Pancreas (tissue), 10 donors: Measurements from ENCODE around the gene NEGR1. TPM values are rescaled to one million over a fixed set of nuclear protein-coding genes. Genes with fewer than 3 reads are reported as not detected.
A peak's percentile ranks its signal among the peaks of the same experiment; 100 is the strongest.

Experiments used
- ATAC-seq, 4 donors: fragments of 200-7000 bp; cut with Tn5 transposase; one replicate each; pipeline versions ENCODE4 v1.8.0 to v1.9.1; 2020; ENCODE audit warnings: mild to moderate bottlenecking in 4 of 4, moderate library complexity in 4 of 4
- DNase-seq, 6 donors: peaks; one replicate each; pipeline ENCODE4 v3.0.0-alpha.2; 2020
- FAIRE-seq: peaks from 2 replicates; lab custom pipeline; 2012; peaks lifted over from hg19 to GRCh38; lab: Jason Lieb, UNC
- H3K27ac ChIP-seq, 4 donors: fragments of 200-600 bp; sonication (generic); 1 replicate in 3 of 4; 2 replicates in 1 of 4; pipeline versions ENCODE4 v1.5.0 to v1.8.0; 2020
- H3K27me3 ChIP-seq, 4 donors: fragments of 200-600 bp; one replicate each; pipeline ENCODE4 v1.8.0; 2021
- H3K36me3 ChIP-seq, 3 donors: fragments of 200-600 bp; sonication (generic) in 1 of 3; one replicate each; pipeline versions ENCODE4 v1.5.0 to v1.8.0; 2020 to 2021
- H3K4me1 ChIP-seq, 3 donors: fragments of 200-600 bp; one replicate each; pipeline ENCODE4 v1.8.0; 2021
- H3K4me3 ChIP-seq, 4 donors: fragments of 200-600 bp; sonication (generic) in 2 of 4; one replicate each; pipeline versions ENCODE4 v1.5.0 to v1.8.0; 2020 to 2021
- H3K9me3 ChIP-seq, 4 donors: fragments of 200-600 bp; one replicate each; pipeline ENCODE4 v1.8.0; 2021
- CTCF ChIP-seq, 4 donors: fragments of 200-600 bp; sonication (generic) in 3 of 4; IDR thresholded peaks; one replicate each; pipeline versions ENCODE4 v1.5.0 to v1.8.0; 2021; ENCODE audit warnings: antibody characterized with exemption in 4 of 4
- WGBS, 2 donors: extraction: QIAGEN DNeasy Blood & Tissue Kit; methylation state at CpG; one replicate each; pipeline ENCODE4 v1.1.7; 2013; 5-methylcytosine and 5-hydroxymethylcytosine counted together
- intact Hi-C, 3 donors: fragments of 100-400 bp; cut with DNase I; formaldehyde crosslinking; loops; one replicate each; pipeline versions ENCODE4 v1.11.1 to v1.14.2; 2022
- polyA plus RNA-seq, 2 donors: library from polyadenylated mRNA; stranded (reverse); fragments of 200-250 nt; gene quantifications; one replicate each; pipeline ENCODE4 v1.2.3, GENCODE V29; 2013
- total RNA-seq, 6 donors: library from RNA; stranded (reverse); fragmentation: NEBNext Ultra II Directional in 4 of 6; extraction: Animal tissue kit (Norgen Biotek cat#: 25700) in 4 of 6; gene quantifications; one replicate each; pipeline versions ENCODE4 v1.2.1 to v1.2.4, GENCODE V29; 2021 to 2023
- donor health status: healthy with polysubstance abuse.
- donor health status: DM: no; HTN: no; CAD: no; lungs with moderate emphysema.
- donor health status: DM: no; HTN: no; CAD: no.
- donor health status: control.
- donor health status: control.
- donor health status: Bipolar disorder and iron deficiency.
- donor health status: DM: yes; HTN: yes; CAD: no.
- donor health status: DM: no; HTN: no; CAD: no.
- donor health status: DM: no; HTN: no; CAD: no.
- donor health status: DM: yes; HTN: yes; CAD: no.

Gene NEGR1
- total and polyA plus RNA-seq, 8 donors, result 1.2 to 9.3 (median 3.4) TPM

GRCh38 chr1:72202761-72203160 is 79.6 kb downstream of the NEGR1 start:
- intact Hi-C loops, result no loop called here
- WGBS, 2 donors, result 35 to 43% methylated on average over 2 of the region's 2 CpGs
- TF ChIP-seq CTCF (IDR thresholded peaks at IDR 0.05), result no peak
- FAIRE-seq (no peak), DNase-seq (no peak), ATAC-seq (no peak)
- Histone ChIP-seq H3K27ac (no peak overlapping the region), H3K27me3 (peaks cover 0 to 3% (median 0%) of the 10 kb centered on the region in 4 donors), H3K4me3 (no peak overlapping the region), H3K4me1 (no peaks in the 10 kb centered on the region), H3K9me3 (no peaks in the 10 kb centered on the region), H3K36me3 (no peaks in the 10 kb centered on the region)

- no peak for FAIRE-seq
- H3K9me3 ChIP-seq, result no peaks in the 10 kb centered on the region
- 38 to 46% methylated on average over 3 of the region's 3 CpGs for WGBS, 2 donors
- peaks cover 0 to 8% (median 0%) of the 10 kb centered on the region in 3 donors for H3K4me1 ChIP-seq
- H3K36me3 ChIP-seq, result no peaks in the 10 kb centered on the region
- H3K4me3 ChIP-seq, result no peak overlapping the region
- DNase-seq, result no peak
- H3K27me3 ChIP-seq, result no peaks in the 10 kb centered on the region
- H3K27ac ChIP-seq, result no peak overlapping the region
- intact Hi-C loops, result no loop called here
- no peak for TF ChIP-seq CTCF (IDR thresholded peaks at IDR 0.05)
- no peak for ATAC-seq
These were observed 84.6 kb downstream of the NEGR1 start for GRCh38 chr1:72197786-72198185.

GRCh38 chr1:72186733-72187307 is 95.5 kb downstream of the NEGR1 start:
- H3K27ac ChIP-seq, result no peak overlapping the region
- no peaks in the 10 kb centered on the region for H3K27me3 ChIP-seq
- DNase-seq (no peak), ATAC-seq (no peak), FAIRE-seq (no peak)
- no peaks in the 10 kb centered on the region for H3K36me3 ChIP-seq
- no peaks in the 10 kb centered on the region for H3K4me1 ChIP-seq
- peak in 1 of 4 donors; percentile 18 for TF ChIP-seq CTCF (IDR thresholded peaks at IDR 0.05)
- WGBS, 2 donors, result 68 to 78% methylated on average over 1 of the region's 1 CpG
- H3K9me3 ChIP-seq, result no peaks in the 10 kb centered on the region
- no peak overlapping the region for H3K4me3 ChIP-seq
- intact Hi-C loops, result no loop called here

GRCh38 chr1:72184099-72184701 is 98.1 kb downstream of the NEGR1 start:
- no peaks in the 10 kb centered on the region for H3K36me3 ChIP-seq
- no peaks in the 10 kb centered on the region for H3K4me1 ChIP-seq
- H3K4me3 ChIP-seq, result no peak overlapping the region
- H3K27me3 ChIP-seq, result no peaks in the 10 kb centered on the region
- FAIRE-seq (no peak), ATAC-seq (no peak), DNase-seq (no peak)
- 59 to 65% methylated on average over 3 of the region's 3 CpGs for WGBS, 2 donors
- H3K27ac ChIP-seq, result no peak overlapping the region
- intact Hi-C loops, result no loop called here
- H3K9me3 ChIP-seq, result no peaks in the 10 kb centered on the region
- TF ChIP-seq CTCF (IDR thresholded peaks at IDR 0.05), result no peak

- TF ChIP-seq CTCF (IDR thresholded peaks at IDR 0.05), result no peak
- no peaks in the 10 kb centered on the region for H3K36me3 ChIP-seq
- FAIRE-seq (no peak), DNase-seq (no peak), ATAC-seq (no peak)
- no peaks in the 10 kb centered on the region for H3K4me1 ChIP-seq
- H3K27me3 ChIP-seq, result no peaks in the 10 kb centered on the region
- no peak overlapping the region for H3K27ac ChIP-seq
- H3K4me3 ChIP-seq, result no peak overlapping the region
- intact Hi-C loops, result no loop called here
- no peaks in the 10 kb centered on the region for H3K9me3 ChIP-seq
These were observed 99.5 kb downstream of the NEGR1 start for GRCh38 chr1:72182859-72183258.
